ENCODE data around the gene ABCA12.

- no peak for TF ChIP-seq CTCF (IDR thresholded peaks at IDR 0.05; ENCODE audit: low read length)
- no peak for TF ChIP-seq EZH2 (IDR thresholded peaks at IDR 0.05; ENCODE audit: borderline replicate concordance, low read length)
Measured at GRCh38 chr2:215145611-215146010, 7.2 kb upstream of the ABCA12 start.
